NCI-H1417 treated with DMSO at 0.1 percent for 48 hours (cell line): ENCODE measurements around the gene CDHR1.

Source experiments
- DNase-seq: peaks from one replicate; lab custom pipeline; 2025; lab: John Stamatoyannopoulos, UW

The CDHR1 gene

DNA sequence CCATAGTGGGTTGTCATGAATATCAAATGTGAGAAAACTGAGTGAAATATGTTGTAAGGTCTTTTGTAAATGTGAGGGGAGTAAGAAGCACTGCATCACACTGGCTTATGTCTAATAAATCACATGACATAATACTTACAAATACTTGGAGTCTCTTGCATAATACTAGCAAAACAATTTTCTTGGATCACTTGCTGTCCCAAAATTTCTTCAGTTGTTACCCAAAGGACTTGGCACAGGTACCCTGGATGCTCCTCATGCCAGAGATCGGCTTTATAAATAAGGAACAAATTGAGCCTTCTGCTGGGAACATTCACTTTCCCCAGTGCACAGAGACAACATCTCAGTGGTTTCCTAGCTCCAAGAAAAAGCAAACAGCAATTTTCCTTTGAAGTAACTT, 36.0 kb downstream of the CDHR1 start:
- DNase-seq = no peak

DNA sequence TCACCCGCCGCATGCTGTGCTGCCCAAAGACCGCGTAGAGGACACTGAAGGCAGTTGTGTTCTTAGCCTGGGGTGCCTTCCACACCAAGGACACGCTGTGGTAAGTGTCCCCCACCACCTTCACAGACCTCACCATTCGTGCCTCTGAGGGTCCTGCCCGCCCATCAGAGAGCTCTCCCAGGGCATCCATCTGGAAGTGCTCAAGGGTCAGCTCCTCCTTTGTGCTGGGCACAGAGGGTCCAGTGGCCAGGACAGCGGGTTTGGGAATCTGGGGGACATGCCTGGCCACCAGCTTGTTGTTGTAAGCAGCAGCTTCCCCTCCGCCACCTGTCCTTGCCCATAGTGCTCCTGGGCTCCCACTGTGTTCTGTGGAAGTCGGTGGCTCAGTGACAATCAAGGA, 38.0 kb downstream of the CDHR1 start:
- no peak for DNase-seq

- DNase-seq = no peak
These were observed 39.6 kb downstream of the CDHR1 start for GRCh38 chr10:84233940-84234339.

GRCh38 chr10:84234479-84234878, 40.1 kb downstream of the CDHR1 start:
- DNase-seq = no peak

GRCh38 chr10:84235096-84235495, 40.8 kb downstream of the CDHR1 start:
- DNase-seq = no peak

- DNase-seq = no peak
These were observed 42.5 kb downstream of the CDHR1 start for GRCh38 chr10:84236807-84237198.

GRCh38 chr10:84237199-84238051, 43.1 kb downstream of the CDHR1 start:
- no peak for DNase-seq

- no peak for DNase-seq
These were observed 44.6 kb downstream of the CDHR1 start for GRCh38 chr10:84238909-84239308.

DNA sequence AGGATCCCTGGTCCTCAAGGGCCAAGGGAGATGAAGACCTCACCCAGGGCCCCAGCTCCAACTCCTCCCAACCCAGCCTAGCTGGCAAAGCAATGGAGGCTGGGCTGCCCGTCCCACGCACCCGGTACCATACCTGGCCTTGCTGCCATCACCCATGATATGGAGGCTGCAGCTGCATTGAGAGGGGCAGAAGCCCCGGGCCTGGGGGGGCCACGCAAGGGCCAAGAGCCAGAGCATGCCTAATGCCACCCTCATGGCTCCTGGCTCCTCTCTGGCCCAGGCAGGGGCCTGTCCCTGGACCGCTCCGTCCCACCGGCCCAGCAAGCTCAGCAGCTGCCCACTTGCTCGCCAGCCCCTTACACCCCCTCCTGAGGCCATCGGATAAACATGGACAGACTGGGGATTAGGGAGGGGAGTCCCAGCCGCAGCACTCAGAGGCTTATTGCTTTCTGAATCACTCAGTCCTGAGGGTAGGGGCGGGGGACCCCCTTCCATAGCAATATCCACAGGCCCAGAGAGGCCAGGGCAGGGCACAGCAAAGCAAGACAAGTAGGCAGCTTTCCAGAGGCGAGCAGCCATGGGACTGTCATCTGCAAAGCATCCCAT, 47.0 kb downstream of the CDHR1 start, which contains the start of gene LRIT1:
Gene LRIT1, minus strand, starts transcription at position 362 of the 606 bp plus-strand sequence. Its CDS starts 107 bp downstream, at position 255.
- DNase-seq = no peak

DNA sequence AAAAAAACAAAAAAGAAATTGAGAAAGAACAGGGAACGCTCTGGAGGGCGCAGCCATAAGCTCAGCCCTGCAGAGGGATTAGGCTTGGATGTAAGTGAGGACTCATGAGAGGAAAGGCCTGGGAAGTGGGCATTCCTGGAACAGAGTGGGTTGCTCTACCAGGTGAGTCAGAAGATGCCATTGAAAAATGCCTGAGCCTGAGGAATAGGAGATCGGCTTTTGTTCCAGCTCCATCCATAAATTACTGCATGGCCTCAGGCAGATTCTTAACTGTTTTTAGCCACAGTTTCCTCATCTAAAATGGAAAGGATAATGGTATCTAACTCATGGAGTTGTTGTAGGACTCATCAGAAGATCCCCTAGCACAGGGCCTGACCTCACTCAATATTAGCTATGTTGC, 49.4 kb downstream of the CDHR1 start:
- DNase-seq = no peak

GRCh38 chr10:84244651-84245270, 50.4 kb downstream of the CDHR1 start, which contains the start of gene RGR:
Gene RGR (plus strand): TSS chr10:84245053. CDS start chr10:84245091, 38 bp downstream.
- DNase-seq = no peak

DNA sequence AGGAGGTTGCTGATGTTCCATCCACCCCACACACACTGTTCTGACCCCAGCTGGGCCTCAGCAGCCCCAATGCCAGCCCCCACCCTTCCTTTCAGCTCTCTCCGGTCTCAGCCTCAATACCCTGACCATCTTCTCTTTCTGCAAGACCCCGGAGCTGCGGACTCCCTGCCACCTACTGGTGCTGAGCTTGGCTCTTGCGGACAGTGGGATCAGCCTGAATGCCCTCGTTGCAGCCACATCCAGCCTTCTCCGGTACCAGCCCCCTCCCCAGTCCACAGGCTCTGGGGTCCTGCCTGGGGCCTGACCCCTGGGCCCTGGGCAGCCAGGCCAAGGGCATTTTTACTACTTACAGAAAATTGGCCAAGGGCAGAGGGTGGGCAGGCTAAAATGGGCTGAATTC, 53.2 kb downstream of the CDHR1 start:
- no peak for DNase-seq

- DNase-seq = no peak
These were observed 54.5 kb downstream of the CDHR1 start for GRCh38 chr10:84248794-84249193.

DNA sequence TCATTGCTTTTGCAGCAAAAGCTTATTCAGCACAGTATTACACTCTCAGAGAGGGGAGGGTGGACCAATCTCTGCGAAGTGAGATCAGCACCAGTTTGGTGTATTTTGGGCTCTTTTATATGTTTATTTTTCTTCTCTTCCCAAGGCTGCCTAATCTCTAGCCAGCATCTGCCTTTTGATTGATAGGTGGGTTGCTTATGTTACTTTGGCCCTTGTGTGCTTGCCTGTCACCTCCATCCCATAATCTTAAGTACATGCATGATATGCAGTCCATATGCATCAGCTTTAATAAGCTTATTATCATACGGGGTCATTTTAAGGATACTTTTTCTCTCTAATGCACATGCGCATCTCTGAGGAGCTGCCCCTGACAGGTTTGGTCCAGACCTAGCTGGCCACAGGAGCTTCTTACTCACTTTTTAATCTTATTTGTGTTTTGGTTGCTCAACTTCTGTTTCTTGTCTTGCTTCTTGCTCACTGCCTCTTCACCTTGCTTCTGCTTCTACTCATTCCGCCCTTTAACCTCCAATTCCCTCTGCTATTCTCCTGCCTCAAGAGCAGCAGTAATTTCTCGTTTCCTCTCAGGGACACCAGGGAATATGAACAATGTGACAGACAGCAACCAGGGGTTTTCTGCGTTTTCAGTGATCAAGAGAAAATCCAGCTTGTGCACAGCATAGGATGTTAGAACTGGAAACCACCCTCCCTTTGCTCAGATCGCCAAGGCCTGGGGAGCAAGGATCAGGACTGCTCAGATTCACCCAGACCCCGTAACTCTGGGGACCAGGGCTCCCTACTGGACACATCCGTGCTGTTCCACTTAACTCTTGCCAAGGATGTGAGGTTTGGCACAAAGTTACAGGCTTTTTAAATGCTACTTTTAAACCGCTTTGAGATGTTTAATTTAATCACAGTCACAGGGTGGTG, 60.5 kb downstream of the CDHR1 start:
- DNase-seq = no peak

DNA sequence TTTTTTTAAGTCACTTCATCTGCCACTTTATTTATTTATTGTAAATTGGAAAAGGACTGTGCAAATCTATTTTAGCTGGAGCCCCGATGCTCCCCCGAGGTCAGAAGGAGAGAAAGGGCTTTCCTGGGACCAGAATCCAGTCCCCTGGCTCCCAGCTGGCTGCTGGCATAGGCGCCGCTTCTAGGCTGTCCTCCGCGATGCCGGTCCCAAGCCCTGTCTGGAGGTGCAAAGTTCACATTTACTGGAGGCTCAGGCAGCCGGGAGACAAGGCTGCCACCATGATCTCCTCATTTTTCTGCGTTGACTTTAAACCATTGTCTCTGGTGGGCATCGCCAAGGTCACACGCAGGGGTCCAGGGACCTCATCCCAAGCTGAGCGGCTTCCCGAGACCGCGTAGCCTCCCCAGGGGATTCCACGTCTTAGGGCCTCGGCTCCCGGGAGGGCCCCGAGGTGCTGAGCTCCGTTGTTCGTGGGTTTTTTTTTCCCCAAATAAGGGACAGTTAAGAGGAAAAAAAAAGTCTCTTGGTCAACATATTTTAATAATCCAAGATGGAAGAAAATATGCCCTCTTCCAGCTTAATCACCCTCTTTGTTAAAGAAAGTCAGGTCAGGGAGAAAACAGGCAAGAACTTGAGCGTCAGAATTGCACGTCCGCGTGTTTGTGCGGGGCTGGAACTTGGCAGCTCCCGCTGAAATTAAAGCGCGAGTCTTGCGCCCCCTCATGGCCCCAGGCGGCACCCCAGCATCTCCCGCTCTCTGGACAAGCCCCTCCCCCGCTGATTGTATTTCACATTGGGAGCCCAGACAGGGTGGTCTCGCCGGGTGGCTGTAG, 62.4 kb downstream of the CDHR1 start:
- DNase-seq = no peak

DNA sequence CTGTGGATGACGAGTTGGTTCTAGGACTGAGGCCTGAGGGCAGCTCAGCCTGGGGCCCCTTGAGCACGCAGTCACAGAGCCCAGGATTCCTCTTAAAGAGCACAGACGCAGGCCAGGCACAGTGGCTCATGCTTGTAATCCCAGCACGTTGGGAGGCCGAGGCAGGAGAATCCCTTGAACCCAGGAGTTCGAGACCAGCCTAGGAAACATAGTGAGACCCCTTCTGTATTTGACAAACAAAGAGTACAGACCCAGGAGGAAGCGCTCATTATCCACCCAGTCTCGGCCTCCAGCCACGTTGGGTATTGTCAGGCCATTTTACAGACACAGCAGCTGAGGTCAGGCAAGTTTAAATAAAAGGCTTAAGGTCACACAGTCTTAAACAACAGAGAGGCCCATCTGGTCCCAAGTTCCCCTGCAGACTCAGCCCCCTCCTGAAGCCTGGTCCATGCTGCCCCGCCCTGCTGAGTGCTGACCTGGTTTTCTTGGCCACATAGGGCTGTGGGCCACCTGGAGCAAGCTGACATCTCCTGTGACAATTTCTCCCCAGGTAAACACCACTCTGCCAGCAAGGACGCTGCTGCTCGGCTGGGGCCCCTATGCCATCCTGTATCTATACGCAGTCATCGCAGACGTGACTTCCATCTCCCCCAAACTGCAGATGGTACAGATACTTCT, 63.1 kb downstream of the CDHR1 start:
- no peak for DNase-seq

DNA sequence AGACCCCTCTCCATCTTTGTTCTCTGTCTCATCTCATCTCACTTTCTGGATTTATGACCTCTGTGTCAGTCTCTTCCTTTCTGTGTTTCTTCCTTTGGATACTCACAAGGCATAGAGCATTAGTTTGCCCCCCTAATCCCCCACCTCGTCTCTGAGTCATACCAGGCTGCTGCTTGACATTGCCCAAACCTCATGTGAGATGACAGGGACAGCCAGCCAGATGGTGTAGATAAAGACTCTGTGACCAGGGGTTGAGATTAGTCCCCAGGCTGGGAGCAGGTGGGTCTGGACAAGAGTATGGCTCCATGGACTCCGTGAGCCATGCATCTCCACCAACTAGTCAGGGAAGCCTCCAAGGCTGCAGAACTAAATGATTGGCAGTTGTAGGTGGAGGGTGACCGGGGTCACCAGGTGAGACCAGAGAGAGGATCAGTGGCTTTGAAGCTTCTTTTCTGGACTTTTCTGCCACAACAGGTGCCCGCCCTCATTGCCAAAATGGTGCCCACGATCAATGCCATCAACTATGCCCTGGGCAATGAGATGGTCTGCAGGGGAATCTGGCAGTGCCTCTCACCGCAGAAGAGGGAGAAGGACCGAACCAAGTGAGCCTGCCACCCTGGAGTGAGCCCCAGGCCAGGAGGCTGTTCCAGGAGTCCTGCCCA, 63.8 kb downstream of the CDHR1 start:
- no peak for DNase-seq

DNA sequence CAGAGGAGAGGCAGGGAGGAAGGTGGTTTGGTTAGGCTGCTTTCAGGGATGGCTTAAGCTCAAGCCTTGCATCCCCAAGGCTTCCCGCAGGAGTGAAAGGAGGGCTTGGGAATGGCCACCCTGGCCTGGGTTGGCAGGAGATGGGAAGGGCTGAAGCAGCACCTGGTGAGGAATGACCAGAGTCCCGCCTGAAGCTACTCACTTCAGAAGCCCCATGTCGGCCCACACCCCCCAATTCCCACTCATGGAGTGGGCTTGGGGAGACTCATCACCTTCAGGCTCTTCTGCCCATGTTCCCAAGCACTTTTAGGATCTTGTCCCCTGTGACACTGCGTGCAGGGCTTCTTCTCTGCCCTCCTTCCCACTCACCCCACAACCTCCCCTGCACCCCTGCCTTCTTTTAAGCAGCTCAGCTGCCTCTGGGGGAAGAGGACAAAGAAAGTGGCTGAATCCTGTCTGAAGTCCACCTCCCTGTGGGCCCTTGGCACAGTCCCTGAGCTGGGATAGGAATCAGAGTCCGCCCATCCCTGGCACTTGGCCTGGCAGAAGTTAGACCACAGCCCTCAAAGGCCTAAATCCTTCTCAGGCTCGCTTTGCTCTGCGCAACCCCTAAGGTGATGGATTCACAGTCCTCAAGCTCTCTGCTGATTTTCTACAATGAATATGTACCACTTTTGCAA, 67.0 kb downstream of the CDHR1 start:
- no peak for DNase-seq
